Neuronal stem cell (in vitro differentiated cells): ENCODE measurements around the gene CD226.
"Not testable (repeated sequence)": the region's sequence is repeated elsewhere in the genome, so short reads cannot be mapped to it uniquely, and the experiment has no call there.

Source experiments
- DNase-seq: peaks from one replicate; pipeline ENCODE4 v3.0.0-alpha.2; 2013; ENCODE audit warnings: low spot score
- H2AFZ ChIP-seq: one replicate; pipeline ENCODE4 v1.6.1; 2013; ENCODE audit warnings: mild to moderate bottlenecking, low read length, inconsistent platforms
- H2AK5ac ChIP-seq: 2 replicates; pipeline ENCODE4 v1.6.1; 2013; ENCODE audit warnings: low read depth, mild to moderate bottlenecking, inconsistent platforms, low read length, moderate library complexity, mixed read lengths
- H2BK120ac ChIP-seq: 2 replicates; pipeline ENCODE4 v1.6.1; 2013; ENCODE audit warnings: low read depth, mild to moderate bottlenecking, inconsistent platforms, low read length, moderate library complexity, mixed read lengths
- H2BK12ac ChIP-seq: one replicate; pipeline ENCODE4 v1.6.1; 2013; ENCODE audit warnings: low read length, inconsistent platforms
- H2BK15ac ChIP-seq: 2 replicates; pipeline ENCODE4 v1.6.1; 2013; ENCODE audit warnings: mild to moderate bottlenecking, low read length, inconsistent platforms, mixed read lengths
- H2BK5ac ChIP-seq: one replicate; pipeline ENCODE4 v1.6.1; 2013; ENCODE audit warnings: inconsistent platforms, mild to moderate bottlenecking, low read length, moderate library complexity
- H3K14ac ChIP-seq: one replicate; pipeline ENCODE4 v1.6.1; 2013; ENCODE audit warnings: low read length, inconsistent platforms
- H3K18ac ChIP-seq: 2 replicates; pipeline ENCODE4 v1.6.1; 2013; ENCODE audit warnings: low read length, inconsistent platforms
- H3K23ac ChIP-seq: 2 replicates; pipeline ENCODE4 v1.6.1; 2013; ENCODE audit warnings: low read depth, mild to moderate bottlenecking, mixed read lengths, low read length, inconsistent platforms; ENCODE audit not compliant: poor library complexity
- H3K27ac ChIP-seq: replicated peaks from 3 replicates; pipeline ENCODE4 v1.5.1; 2013; ENCODE audit warnings: low read length, inconsistent platforms
- H3K27me3 ChIP-seq, 3 experiments: 2 replicates each; pipeline ENCODE4 v1.6.1; 2013; ENCODE audit warnings: low read length in 3 of 3, mild to moderate bottlenecking in 2 of 3, inconsistent platforms in 1 of 3, low read depth in 1 of 3, mixed read lengths in 1 of 3, moderate library complexity in 1 of 3; ENCODE audit not compliant: control insufficient read depth in 3 of 3, insufficient read depth in 3 of 3
- H3K36me3 ChIP-seq, 2 donors: replicated peaks in 1 of 2; 2 replicates each; pipeline ENCODE4 v1.6.1; 2013; ENCODE audit warnings: low read length in 2 of 2; ENCODE audit not compliant: control insufficient read depth in 2 of 2, insufficient read depth in 2 of 2
- H3K4ac ChIP-seq: 2 replicates; pipeline ENCODE4 v1.6.1; 2013; ENCODE audit warnings: inconsistent platforms, mild to moderate bottlenecking, low read length, moderate library complexity
- H3K4me1 ChIP-seq, 2 donors: 1 replicate in 1 of 2; 2 replicates in 1 of 2; pipeline ENCODE4 v1.6.1; 2013; ENCODE audit warnings: low read length in 2 of 2, low read depth in 1 of 2; ENCODE audit not compliant: control insufficient read depth in 2 of 2, insufficient read depth in 1 of 2
- H3K4me2 ChIP-seq: one replicate; pipeline ENCODE4 v1.6.1; 2013; ENCODE audit warnings: mild to moderate bottlenecking, low read length, inconsistent platforms; ENCODE audit not compliant: insufficient read depth, poor library complexity, severe bottlenecking
- H3K4me3 ChIP-seq, 2 donors: 2 replicates each; pipeline ENCODE4 v1.5.1; 2013; ENCODE audit warnings: low read length in 2 of 2, mild to moderate bottlenecking in 2 of 2, inconsistent platforms in 1 of 2, moderate library complexity in 1 of 2
- H3K79me1 ChIP-seq: one replicate; pipeline ENCODE4 v1.6.1; 2013; ENCODE audit warnings: low read depth, mild to moderate bottlenecking, inconsistent platforms, low read length, moderate library complexity
- H3K9ac ChIP-seq: one replicate; pipeline ENCODE4 v1.6.1; 2013; ENCODE audit warnings: mild to moderate bottlenecking, low read depth, low read length, inconsistent platforms; ENCODE audit not compliant: poor library complexity
- H3K9me3 ChIP-seq, 2 donors: replicated peaks in 1 of 2; 2 replicates each; pipeline versions ENCODE3 to v1.6.1; 2013; ENCODE audit warnings: low read length in 2 of 2, mild to moderate bottlenecking in 2 of 2, inconsistent platforms in 1 of 2, low read depth in 1 of 2, mixed read lengths in 1 of 2, moderate library complexity in 1 of 2; ENCODE audit not compliant: control insufficient read depth in 2 of 2, insufficient read depth in 1 of 2
- H4K8ac ChIP-seq: one replicate; pipeline ENCODE4 v1.6.1; 2013; ENCODE audit warnings: low read depth, mild to moderate bottlenecking, inconsistent platforms, low read length, moderate library complexity
- H4K91ac ChIP-seq: one replicate; pipeline ENCODE4 v1.6.1; 2013; ENCODE audit warnings: low read length, low read depth, mild to moderate bottlenecking, inconsistent platforms; ENCODE audit not compliant: poor library complexity
- WGBS, 2 donors: extraction: QIAGEN DNeasy Blood & Tissue Kit; methylation state at CpG; one replicate each; pipeline ENCODE4 v1.1.7; 2013; ENCODE audit warnings: missing lambda C conversion rate in 2 of 2, mixed read lengths in 1 of 2; ENCODE audit not compliant: insufficient read length in 2 of 2, insufficient replicate concordance in 1 of 2; ENCODE audit errors: extremely low coverage in 2 of 2; 5-methylcytosine and 5-hydroxymethylcytosine counted together

Gene CD226

DNA sequence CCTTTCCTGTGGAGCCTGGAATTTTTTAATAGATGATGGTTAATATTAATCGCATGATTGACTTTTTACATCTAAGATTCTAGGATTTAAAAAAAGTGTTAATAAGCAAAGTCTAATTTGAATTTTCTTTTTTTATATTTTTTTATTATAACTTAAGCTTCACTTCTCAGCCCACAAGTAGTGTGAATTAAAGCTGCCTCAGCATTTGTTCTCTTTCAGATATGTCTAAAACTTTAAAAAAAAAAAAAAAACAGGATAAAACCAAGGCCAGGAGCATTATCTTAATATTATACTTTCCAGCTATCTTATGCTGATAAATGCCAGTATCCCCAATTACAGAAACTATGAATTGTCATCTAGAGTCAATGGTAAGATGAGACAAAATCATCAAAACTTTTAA is 109.7 kb downstream of the CD226 start:
- Histone ChIP-seq H4K91ac (no peak overlapping the region), H3K4me2 (no peak overlapping the region), H3K18ac (no peak overlapping the region), H2BK12ac (no peak overlapping the region), H3K79me1 (no peaks in the 10 kb centered on the region), H2BK120ac (no peak overlapping the region), H3K9ac (no peak overlapping the region), H2AK5ac (no peak overlapping the region), H3K27ac (no peak overlapping the region), H2AFZ (no peak overlapping the region), H3K4me1 (peaks cover 0 to under 1% of the 10 kb centered on the region in 2 donors), H3K4ac (no peak overlapping the region), H2BK15ac (no peak overlapping the region), H3K36me3 (no peaks in the 10 kb centered on the region), H2BK5ac (no peak overlapping the region), H3K9me3 (peaks cover 0 to 1% of the 10 kb centered on the region in 2 donors), H3K4me3 (no peak overlapping the region), H3K14ac (no peak overlapping the region), H3K23ac (no peak overlapping the region), H4K8ac (no peak overlapping the region), H3K27me3 (no peaks in the 10 kb centered on the region)
- no CpG with 5 or more reads among the region's 1 CpG for whole genome bisulfite sequencing, 2 donors
- no peak for DNase-seq

- H3K4me2 ChIP-seq, H4K8ac ChIP-seq, H2BK12ac ChIP-seq, H2AK5ac ChIP-seq, H3K4ac ChIP-seq, DNase-seq, H2BK15ac ChIP-seq, H3K23ac ChIP-seq, H3K79me1 ChIP-seq, H3K4me3 ChIP-seq, H4K91ac ChIP-seq, H3K27me3 ChIP-seq, H3K9me3 ChIP-seq, H2BK5ac ChIP-seq, H2BK120ac ChIP-seq, H3K18ac ChIP-seq, H2AFZ ChIP-seq, H3K14ac ChIP-seq, H3K27ac ChIP-seq, H3K4me1 ChIP-seq, H3K36me3 ChIP-seq, H3K9ac ChIP-seq: not testable (repeated sequence)
- no CpG with 5 or more reads among the region's 12 CpGs for WGBS, 2 donors
These were observed 112.7 kb downstream of the CD226 start for GRCh38 chr18:69834980-69835379.

GRCh38 chr18:69830189-69830588 is 117.5 kb downstream of the CD226 start:
- H3K4me3 ChIP-seq = no peak overlapping the region
- no peaks in the 10 kb centered on the region for H3K36me3 ChIP-seq
- H3K9ac ChIP-seq = no peak overlapping the region
- H3K79me1 ChIP-seq = no peaks in the 10 kb centered on the region
- no peak overlapping the region for H3K4ac ChIP-seq
- H2BK12ac ChIP-seq = no peak overlapping the region
- H2BK5ac ChIP-seq = no peak overlapping the region
- H2BK15ac ChIP-seq = no peak overlapping the region
- no peak overlapping the region for H3K14ac ChIP-seq
- no peaks in the 10 kb centered on the region for H3K9me3 ChIP-seq
- no peak overlapping the region for H3K27ac ChIP-seq
- H3K4me1 ChIP-seq = no peaks in the 10 kb centered on the region
- DNase-seq = no peak
- H4K91ac ChIP-seq = no peak overlapping the region
- H3K23ac ChIP-seq = no peak overlapping the region
- no CpG with 5 or more reads among the region's 1 CpG for WGBS, 2 donors
- H2AFZ ChIP-seq = no peak overlapping the region
- no peak overlapping the region for H4K8ac ChIP-seq
- no peaks in the 10 kb centered on the region for H3K27me3 ChIP-seq
- no peak overlapping the region for H3K18ac ChIP-seq
- no peak overlapping the region for H2AK5ac ChIP-seq
- no peak overlapping the region for H3K4me2 ChIP-seq
- H2BK120ac ChIP-seq = no peak overlapping the region

DNA sequence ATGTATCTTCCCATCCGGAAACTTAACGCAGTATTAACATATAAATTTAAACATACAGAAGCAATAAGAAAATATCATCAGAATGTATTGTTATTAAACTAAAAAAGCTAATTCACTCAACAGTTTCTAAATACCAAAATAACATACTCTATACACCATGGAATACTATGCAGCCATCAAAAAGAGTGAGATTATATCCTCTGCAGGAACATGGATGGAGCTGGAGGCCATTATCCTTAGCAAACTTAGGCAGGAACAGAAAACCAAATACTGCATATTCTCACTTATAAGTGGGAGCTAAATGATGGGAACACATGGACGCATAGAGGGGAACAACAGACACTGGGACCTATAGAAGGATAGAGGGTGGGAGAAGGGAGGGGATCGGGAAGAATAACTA is 127.1 kb downstream of the CD226 start:
- Histone ChIP-seq H2BK12ac (no peak overlapping the region), H2AFZ (no peak overlapping the region), H2BK5ac (no peak overlapping the region), H4K8ac (no peak overlapping the region), H3K79me1 (no peaks in the 10 kb centered on the region), H2AK5ac (no peak overlapping the region), H3K4me2 (no peak overlapping the region), H3K14ac (no peak overlapping the region), H3K9ac (no peak overlapping the region), H3K4me3 (no peak overlapping the region), H3K27me3 (no peaks in the 10 kb centered on the region), H3K23ac (no peak overlapping the region), H2BK15ac (no peak overlapping the region), H3K4me1 (no peaks in the 10 kb centered on the region), H3K18ac (no peak overlapping the region), H3K4ac (no peak overlapping the region), H4K91ac (no peak overlapping the region), H3K27ac (no peak overlapping the region), H3K9me3 (no peaks in the 10 kb centered on the region), H2BK120ac (no peak overlapping the region), H3K36me3 (no peaks in the 10 kb centered on the region)
- DNase-seq = no peak
- WGBS, 2 donors = no CpG with 5 or more reads among the region's 4 CpGs
